K562 (cell line): ENCODE measurements around the gene DUSP23. TPM values are rescaled to one million over a fixed set of nuclear protein-coding genes. Genes with fewer than 3 reads are reported as not detected.

Experiments
- BHLHE40 ChIP-seq: IDR thresholded peaks from 2 replicates; pipeline ENCODE4 v1.6.1; 2011; ENCODE audit warnings: low read length, improper control_type of control experiment
- JUN ChIP-seq, 2 experiments: sonication (generic) in 1 of 2; formaldehyde crosslinking in 1 of 2; IDR thresholded peaks; 2 replicates each; pipeline versions ENCODE4 v1.6.1 to v1.8.0; 2012 to 2022; ENCODE audit warnings: borderline replicate concordance in 2 of 2, mild to moderate bottlenecking in 2 of 2, improper control_type of control experiment in 1 of 2, low read depth in 1 of 2, low read length in 1 of 2, missing genetic modification reagents in 1 of 2
- PTRF ChIP-seq: fragments of 450-650 bp; IDR thresholded peaks from 2 replicates; pipeline ENCODE4 v1.6.1; 2016; ENCODE audit warnings: mild to moderate bottlenecking, missing genetic modification characterization, missing compliant biosample characterization
- RBM17 ChIP-seq: fragments of 200-400 bp; formaldehyde crosslinking; IDR thresholded peaks from 2 replicates; pipeline ENCODE4 v1.6.1; 2017; ENCODE audit warnings: low read depth, mild to moderate bottlenecking, low read length, borderline replicate concordance
- SAFB ChIP-seq: fragments of 200-400 bp; formaldehyde crosslinking; IDR thresholded peaks from 2 replicates; pipeline ENCODE4 v1.6.1; 2017; ENCODE audit warnings: low read depth, low read length, borderline replicate concordance
- ZBTB34 ChIP-seq: fragments of 250-450 bp; sonication (Bioruptor Pico); IDR thresholded peaks from 2 replicates; pipeline ENCODE4 v1.8.0; 2021; ENCODE audit warnings: mild to moderate bottlenecking, moderate library complexity
- ZNF507 ChIP-seq: conservative IDR thresholded peaks from 2 replicates; pipeline ENCODE4 v1.6.1; 2017; ENCODE audit warnings: missing genetic modification characterization, missing compliant biosample characterization
- polyA plus RNA-seq, 8 experiments: library from polyadenylated mRNA; depleted of rRNA in 4 of 8; stranded (reverse) in 5 of 8; unstranded in 3 of 8; fragments of >200 nt; fragmentation: Nextera tagmentation in 2 of 8; fragmentation: Illumina TruSeq in 1 of 8; extraction: Ambion mirVana in 2 of 8; extraction: Trizol in 1 of 8; gene quantifications; 2 replicates each; pipeline versions ENCODE4 v1.2.1 to v1.2.3, GENCODE V29; 2011 to 2014; ENCODE audit warnings: inconsistent platforms in 1 of 8, missing spikeins in 1 of 8
- total RNA-seq, 7 experiments: library from RNA; depleted of rRNA in 6 of 7; stranded (reverse); fragments of >200 nt in 6 of 7; fragmentation: Illumina TruSeq in 2 of 7; extraction: Trizol in 2 of 7; gene quantifications; 2 replicates each; pipeline versions ENCODE4 v1.2.1 to v1.2.3, GENCODE V29; 2011 to 2021; ENCODE audit warnings: low replicate concordance in 1 of 7
- TF ChIP-seq, protein P1 (sequence below): fragments of 450-650 bp; formaldehyde crosslinking; conservative IDR thresholded peaks from 2 replicates; pipeline ENCODE4 v1.4.0; 2022; ENCODE audit warnings: mild to moderate bottlenecking, missing genetic modification characterization
- TF ChIP-seq, protein P2 (sequence below), 3 experiments: IDR thresholded peaks in 2 of 3; conservative IDR thresholded peaks in 1 of 3; 2 replicates each; pipeline ENCODE4 v1.5.1; 2011 to 2012; ENCODE audit warnings: low read length in 3 of 3, mild to moderate bottlenecking in 3 of 3, control low read depth in 2 of 3, improper control_type of control experiment in 1 of 3, inconsistent platforms in 1 of 3, low read depth in 1 of 3, mixed read lengths in 1 of 3, moderate library complexity in 1 of 3; ENCODE audit not compliant: insufficient read depth in 2 of 3
- TF ChIP-seq, protein P3 (sequence below): fragments of 250-450 bp; sonication (Bioruptor Pico); IDR thresholded peaks from 2 replicates; pipeline ENCODE4 v1.4.0; 2020
- TF ChIP-seq, protein P4 (sequence below): fragments of 450-650 bp; IDR thresholded peaks from 2 replicates; pipeline ENCODE4 v1.6.1; 2017; ENCODE audit warnings: antibody characterized with exemption, mild to moderate bottlenecking

Gene DUSP23
- total and polyA plus RNA-seq, 9 of the 15 experiments (the other 6 are each of a cell fraction or from before 2014, with no cell fraction given) = 1.0 to 34.8 (median 13.7) TPM

DNA sequence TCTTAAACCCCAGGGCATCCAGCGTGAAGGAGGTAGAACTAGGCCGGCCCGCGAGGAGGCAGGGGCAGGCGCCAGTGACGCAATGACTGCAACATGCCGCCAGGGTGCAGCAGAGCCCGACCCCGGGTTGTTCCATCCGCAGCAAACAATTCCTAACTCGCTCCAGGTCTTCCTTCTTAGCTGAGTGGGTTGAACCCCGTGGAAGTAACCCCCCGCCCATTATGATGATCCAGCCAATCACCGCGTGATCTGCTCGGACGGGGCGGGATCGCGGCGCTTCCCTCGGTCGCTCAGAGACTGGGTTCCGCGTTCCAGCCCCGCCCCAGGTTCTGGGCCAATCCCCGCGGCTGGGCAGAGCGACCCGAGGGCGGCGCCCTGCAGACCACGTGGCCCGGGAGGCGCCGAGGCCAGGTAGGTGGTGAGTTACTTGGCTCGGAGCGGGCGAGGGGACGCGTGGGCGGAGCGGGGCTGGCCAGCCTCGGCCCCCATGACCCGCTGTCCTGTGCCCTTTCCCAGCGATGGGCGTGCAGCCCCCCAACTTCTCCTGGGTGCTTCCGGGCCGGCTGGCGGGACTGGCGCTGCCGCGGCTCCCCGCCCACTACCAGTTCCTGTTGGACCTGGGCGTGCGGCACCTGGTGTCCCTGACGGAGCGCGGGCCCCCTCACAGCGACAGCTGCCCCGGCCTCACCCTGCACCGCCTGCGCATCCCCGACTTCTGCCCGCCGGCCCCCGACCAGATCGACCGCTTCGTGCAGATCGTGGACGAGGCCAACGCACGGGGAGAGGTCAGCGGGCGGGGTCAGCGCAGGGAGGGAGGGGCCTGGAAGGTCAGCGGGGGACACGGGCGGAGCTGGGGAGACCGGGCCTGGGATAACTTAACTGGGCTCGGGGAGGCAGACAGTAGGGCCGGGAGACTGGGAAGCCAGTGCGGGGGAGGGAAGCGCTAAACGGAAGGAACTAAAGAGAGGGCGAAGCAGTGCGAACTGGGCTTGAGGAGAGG lies at the start of gene DUSP23 (continued):
- TF ChIP-seq, protein P1, sequence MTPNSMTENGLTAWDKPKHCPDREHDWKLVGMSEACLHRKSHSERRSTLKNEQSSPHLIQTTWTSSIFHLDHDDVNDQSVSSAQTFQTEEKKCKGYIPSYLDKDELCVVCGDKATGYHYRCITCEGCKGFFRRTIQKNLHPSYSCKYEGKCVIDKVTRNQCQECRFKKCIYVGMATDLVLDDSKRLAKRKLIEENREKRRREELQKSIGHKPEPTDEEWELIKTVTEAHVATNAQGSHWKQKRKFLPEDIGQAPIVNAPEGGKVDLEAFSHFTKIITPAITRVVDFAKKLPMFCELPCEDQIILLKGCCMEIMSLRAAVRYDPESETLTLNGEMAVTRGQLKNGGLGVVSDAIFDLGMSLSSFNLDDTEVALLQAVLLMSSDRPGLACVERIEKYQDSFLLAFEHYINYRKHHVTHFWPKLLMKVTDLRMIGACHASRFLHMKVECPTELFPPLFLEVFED = no peak
- TF ChIP-seq, protein P2, sequence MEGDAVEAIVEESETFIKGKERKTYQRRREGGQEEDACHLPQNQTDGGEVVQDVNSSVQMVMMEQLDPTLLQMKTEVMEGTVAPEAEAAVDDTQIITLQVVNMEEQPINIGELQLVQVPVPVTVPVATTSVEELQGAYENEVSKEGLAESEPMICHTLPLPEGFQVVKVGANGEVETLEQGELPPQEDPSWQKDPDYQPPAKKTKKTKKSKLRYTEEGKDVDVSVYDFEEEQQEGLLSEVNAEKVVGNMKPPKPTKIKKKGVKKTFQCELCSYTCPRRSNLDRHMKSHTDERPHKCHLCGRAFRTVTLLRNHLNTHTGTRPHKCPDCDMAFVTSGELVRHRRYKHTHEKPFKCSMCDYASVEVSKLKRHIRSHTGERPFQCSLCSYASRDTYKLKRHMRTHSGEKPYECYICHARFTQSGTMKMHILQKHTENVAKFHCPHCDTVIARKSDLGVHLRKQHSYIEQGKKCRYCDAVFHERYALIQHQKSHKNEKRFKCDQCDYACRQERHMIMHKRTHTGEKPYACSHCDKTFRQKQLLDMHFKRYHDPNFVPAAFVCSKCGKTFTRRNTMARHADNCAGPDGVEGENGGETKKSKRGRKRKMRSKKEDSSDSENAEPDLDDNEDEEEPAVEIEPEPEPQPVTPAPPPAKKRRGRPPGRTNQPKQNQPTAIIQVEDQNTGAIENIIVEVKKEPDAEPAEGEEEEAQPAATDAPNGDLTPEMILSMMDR (IDR thresholded peaks at IDR 0.05 in 2 of 3, conservative IDR thresholded peaks at IDR 0.05 in 1 of 3; ENCODE audit: insufficient read depth in 2 of 3, low read depth in 1 of 3, low read length in 3 of 3) = peak; percentile 94 to 98 (median 97)
- TF ChIP-seq SAFB (no peak), JUN (IDR thresholded peaks at IDR 0.05; ENCODE audit: borderline replicate concordance, low read depth, low read length) (peak; percentile 69; the same call in 1 of the 2 replicates), JUN (CRISPR knock-in tag; IDR thresholded peaks at IDR 0.05; ENCODE audit: borderline replicate concordance) (no peak), RBM17 (no peak), PTRF (tag) (no peak), ZNF507 (no peak), ZBTB34 (CRISPR knock-in tag) (no peak), BHLHE40 (0 out of 2 replicates have a peak, but pooled peaks have one; percentile 38)
- TF ChIP-seq, protein P3, sequence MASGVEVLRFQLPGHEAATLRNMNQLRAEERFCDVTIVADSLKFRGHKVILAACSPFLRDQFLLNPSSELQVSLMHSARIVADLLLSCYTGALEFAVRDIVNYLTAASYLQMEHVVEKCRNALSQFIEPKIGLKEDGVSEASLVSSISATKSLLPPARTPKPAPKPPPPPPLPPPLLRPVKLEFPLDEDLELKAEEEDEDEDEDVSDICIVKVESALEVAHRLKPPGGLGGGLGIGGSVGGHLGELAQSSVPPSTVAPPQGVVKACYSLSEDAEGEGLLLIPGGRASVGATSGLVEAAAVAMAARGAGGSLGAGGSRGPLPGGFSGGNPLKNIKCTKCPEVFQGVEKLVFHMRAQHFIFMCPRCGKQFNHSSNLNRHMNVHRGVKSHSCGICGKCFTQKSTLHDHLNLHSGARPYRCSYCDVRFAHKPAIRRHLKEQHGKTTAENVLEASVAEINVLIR (CRISPR knock-in tag) = no peak
- TF ChIP-seq, protein P4, sequence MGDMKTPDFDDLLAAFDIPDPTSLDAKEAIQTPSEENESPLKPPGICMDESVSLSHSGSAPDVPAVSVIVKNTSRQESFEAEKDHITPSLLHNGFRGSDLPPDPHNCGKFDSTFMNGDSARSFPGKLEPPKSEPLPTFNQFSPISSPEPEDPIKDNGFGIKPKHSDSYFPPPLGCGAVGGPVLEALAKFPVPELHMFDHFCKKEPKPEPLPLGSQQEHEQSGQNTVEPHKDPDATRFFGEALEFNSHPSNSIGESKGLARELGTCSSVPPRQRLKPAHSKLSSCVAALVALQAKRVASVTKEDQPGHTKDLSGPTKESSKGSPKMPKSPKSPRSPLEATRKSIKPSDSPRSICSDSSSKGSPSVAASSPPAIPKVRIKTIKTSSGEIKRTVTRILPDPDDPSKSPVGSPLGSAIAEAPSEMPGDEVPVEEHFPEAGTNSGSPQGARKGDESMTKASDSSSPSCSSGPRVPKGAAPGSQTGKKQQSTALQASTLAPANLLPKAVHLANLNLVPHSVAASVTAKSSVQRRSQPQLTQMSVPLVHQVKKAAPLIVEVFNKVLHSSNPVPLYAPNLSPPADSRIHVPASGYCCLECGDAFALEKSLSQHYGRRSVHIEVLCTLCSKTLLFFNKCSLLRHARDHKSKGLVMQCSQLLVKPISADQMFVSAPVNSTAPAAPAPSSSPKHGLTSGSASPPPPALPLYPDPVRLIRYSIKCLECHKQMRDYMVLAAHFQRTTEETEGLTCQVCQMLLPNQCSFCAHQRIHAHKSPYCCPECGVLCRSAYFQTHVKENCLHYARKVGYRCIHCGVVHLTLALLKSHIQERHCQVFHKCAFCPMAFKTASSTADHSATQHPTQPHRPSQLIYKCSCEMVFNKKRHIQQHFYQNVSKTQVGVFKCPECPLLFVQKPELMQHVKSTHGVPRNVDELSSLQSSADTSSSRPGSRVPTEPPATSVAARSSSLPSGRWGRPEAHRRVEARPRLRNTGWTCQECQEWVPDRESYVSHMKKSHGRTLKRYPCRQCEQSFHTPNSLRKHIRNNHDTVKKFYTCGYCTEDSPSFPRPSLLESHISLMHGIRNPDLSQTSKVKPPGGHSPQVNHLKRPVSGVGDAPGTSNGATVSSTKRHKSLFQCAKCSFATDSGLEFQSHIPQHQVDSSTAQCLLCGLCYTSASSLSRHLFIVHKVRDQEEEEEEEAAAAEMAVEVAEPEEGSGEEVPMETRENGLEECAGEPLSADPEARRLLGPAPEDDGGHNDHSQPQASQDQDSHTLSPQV = no peak
